Measurements from ENCODE around the gene GLRX5.

GRCh38 chr14:95493503-95493902, 41.3 kb upstream of the GLRX5 start:
- TF ChIP-seq, protein P1, sequence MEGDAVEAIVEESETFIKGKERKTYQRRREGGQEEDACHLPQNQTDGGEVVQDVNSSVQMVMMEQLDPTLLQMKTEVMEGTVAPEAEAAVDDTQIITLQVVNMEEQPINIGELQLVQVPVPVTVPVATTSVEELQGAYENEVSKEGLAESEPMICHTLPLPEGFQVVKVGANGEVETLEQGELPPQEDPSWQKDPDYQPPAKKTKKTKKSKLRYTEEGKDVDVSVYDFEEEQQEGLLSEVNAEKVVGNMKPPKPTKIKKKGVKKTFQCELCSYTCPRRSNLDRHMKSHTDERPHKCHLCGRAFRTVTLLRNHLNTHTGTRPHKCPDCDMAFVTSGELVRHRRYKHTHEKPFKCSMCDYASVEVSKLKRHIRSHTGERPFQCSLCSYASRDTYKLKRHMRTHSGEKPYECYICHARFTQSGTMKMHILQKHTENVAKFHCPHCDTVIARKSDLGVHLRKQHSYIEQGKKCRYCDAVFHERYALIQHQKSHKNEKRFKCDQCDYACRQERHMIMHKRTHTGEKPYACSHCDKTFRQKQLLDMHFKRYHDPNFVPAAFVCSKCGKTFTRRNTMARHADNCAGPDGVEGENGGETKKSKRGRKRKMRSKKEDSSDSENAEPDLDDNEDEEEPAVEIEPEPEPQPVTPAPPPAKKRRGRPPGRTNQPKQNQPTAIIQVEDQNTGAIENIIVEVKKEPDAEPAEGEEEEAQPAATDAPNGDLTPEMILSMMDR (IDR thresholded peaks at IDR 0.05; ENCODE audit: low read depth, low read length) = no peak
- no peak for TF ChIP-seq EZH2phosphoT487 (IDR thresholded peaks at IDR 0.05; ENCODE audit: low read depth)
